ENCODE data around the gene FRMD6.

- TF ChIP-seq CTCF (IDR thresholded peaks at IDR 0.05; ENCODE audit: insufficient read depth, low read length) (peak; percentile 71), POLR2AphosphoS5 (IDR thresholded peaks at IDR 0.05; ENCODE audit: low read depth) (no peak), GABPA (IDR thresholded peaks at IDR 0.05; ENCODE audit: low read depth) (no peak)
Observed at GRCh38 chr14:51651388-51652167, at the start of gene FRMD6.
